CD4-positive, alpha-beta T cell treated with Interleukin-15 for 1 hour (primary cell): ENCODE measurements around the gene THOC6.
"Not testable (repeated sequence)": the region's sequence is repeated elsewhere in the genome, so short reads cannot be mapped to it uniquely, and the experiment has no call there.

Source experiments
- DNase-seq: peaks from one replicate; pipeline ENCODE4 v3.0.0-alpha.2; 2020

Gene THOC6

DNA sequence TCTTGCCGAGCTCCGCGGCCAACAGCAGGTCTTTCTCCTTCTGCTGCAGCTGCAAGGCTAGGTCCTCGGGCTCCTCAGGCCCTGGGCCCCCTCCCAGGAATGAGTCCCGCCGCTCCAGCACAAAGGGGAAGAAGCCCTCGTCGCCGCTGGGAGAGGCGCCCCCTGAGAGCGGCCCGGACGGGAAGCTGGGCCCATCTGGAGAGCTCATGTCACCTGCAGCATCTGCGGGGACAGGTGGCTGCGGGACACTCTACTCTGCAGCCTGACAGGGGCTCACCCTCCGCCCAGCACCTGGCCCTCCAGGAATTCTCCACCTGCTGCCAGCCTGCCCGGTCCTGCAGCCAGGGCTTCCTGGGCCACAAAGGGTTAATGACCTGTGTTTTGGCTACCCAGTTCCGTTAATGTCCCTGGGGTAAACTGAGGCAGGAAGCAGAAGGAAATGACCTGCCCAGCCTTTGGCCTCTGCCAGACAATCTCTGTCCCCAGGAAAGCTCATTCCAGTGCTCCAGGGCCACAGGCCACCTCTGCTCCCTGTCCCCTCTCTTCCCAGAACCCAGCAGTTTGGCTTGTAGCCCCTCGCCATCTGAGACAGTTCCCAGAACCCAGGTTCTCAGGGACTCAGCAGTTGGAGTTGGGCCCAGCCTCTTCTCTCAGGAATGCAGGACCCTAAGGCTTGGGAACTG is 11.6 kb downstream of the THOC6 start:
- no peak for DNase-seq

DNA sequence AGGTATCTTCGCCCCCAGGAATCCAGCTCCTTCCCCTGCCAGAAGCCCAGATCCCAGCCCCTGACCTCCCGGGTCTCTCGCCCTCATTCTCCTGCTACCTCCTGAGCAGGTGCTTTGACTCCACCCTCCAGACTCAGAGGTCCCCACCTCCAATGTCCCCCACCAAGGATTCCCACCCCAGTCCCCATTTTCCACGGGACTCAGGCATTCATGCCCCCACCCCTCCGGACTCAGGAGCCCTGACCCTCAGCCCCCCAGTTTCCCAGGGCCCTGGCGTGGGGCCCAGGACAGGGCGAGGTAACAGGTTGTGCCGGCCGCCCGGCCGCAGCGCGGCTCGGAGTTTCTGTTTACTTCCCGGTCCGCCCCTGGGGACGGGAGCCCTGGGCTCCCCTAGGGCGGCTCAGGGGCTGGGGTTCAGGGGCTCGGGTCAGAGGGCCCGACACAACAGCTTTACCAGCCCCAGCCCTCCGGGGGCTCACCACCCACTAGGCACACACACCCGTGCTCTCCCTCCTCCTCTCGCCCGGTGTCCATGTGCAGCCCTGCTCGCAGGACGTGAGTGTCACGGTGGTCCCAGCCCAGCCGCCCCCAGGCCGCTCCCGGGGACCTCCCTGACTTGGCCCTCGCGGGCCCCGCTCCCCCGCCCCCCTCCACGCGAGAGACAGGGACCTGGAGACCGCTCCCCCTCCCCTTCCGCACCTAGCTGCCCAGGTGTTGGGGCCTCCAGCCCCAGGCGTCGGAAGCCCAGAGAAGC is 12.3 kb downstream of the THOC6 start:
- no peak for DNase-seq

DNA sequence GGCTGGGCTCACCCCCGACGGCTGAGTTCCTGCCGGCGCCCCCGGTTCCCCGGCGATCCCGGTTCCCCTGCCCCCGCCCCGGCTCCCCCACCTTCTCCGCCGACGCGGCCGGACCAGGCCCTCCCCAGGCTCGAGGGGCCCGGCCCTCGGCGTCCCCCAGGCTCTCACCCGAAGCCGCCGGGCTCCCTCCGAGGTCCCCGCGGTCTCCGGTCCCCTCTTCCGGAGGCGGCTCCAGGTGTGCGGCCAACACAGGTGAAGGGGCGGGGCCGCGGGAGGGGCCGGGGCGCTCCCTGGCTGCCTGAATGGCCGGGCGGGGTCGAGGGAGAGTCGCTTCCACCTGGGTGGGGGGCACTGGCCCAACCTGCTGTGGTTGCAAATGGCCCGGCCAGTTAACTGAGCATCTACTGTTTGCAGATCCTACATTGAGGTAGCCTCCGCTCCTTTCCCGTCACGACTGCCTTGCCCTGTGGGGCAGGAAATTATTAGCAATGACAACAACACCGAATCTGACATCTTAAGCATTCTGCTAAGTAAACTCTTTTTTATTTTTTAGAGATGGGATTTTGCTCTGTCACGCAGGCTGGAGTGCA is 13.0 kb downstream of the THOC6 start, which contains the start of gene BICDL2:
Gene BICDL2 (minus strand): TSS at position 219 of the 590 bp plus-strand sequence. CDS start 1,448 bp downstream, outside the sequence.
- no peak for DNase-seq

DNA sequence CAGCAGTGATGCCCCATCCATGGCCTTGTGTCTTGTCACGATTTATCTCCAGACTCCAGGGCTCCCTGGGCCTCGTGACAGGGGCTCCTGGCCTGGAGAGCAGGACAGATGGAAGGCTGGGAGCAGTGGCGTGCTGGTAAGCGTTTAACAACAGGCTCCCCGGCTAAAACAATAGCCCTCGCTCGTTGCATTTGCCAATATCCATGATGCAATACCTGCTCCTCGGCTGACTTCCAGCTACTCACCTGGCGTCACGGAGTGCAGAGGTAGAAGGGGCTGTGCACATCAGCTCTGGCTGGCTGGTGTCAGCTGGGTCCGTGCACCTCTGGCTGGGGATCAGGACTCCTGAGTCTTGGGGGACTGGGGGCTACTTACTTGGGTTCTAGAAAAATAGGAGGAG is 14.4 kb downstream of the THOC6 start:
- no peak for DNase-seq

DNA sequence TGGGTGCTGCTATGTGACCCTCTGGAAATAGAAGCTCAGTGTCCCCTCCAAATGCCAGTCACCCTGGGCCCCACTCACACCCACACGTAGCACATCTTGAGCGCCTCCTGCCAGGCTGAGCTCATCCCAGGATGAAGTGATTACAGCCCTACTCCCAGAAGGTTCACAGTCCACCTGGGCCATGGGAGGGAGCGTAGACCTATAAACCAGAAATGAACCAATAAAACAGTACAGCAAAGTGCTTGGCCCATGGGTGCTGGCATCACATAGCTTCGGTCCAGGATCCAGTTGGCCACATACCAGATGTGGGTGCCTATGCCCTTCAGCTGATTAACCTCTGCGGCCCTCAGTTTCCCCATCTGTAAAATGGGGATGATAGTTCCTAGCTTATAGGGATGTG is 15.1 kb downstream of the THOC6 start:
- no peak for DNase-seq

DNA sequence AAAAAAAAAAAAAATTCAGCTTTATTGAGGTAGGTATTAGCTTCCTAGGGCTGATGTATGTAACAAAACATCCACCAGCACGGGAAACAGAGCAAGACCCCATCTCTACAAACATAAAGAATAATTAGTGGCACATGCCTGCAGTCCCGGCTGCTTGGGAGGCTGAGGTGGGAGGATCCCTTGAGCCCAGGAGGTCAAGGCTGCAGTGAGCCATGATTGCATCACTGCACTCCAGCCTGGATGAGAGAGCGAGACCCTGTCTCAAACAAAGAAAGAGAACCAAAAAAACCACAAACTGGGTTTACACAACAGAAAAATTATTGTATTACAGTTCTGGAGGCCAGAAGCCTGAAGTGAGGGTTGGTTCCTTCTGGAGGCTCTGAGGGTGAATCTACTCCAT is 18.5 kb downstream of the THOC6 start:
- DNase-seq, result no peak

DNA sequence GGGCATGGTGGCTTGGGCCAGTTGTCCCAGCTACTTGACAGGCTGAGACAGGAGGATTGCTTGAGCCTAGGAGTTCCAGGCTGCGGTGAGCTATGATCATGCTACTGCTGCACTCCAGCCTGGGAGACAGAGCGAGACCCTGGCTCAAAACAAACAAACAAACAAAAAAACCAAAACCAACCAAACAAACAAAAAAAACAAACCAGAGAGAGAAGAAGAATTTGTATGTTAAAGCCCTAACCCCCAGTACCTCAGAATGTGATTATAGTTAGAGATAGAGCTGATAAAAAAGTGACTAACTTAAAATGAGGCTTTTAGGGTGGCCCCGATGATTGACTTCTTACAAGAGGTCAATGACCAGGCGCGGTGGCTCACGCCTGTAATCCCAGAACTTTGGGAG is 20.9 kb downstream of the THOC6 start:
- no peak for DNase-seq

DNA sequence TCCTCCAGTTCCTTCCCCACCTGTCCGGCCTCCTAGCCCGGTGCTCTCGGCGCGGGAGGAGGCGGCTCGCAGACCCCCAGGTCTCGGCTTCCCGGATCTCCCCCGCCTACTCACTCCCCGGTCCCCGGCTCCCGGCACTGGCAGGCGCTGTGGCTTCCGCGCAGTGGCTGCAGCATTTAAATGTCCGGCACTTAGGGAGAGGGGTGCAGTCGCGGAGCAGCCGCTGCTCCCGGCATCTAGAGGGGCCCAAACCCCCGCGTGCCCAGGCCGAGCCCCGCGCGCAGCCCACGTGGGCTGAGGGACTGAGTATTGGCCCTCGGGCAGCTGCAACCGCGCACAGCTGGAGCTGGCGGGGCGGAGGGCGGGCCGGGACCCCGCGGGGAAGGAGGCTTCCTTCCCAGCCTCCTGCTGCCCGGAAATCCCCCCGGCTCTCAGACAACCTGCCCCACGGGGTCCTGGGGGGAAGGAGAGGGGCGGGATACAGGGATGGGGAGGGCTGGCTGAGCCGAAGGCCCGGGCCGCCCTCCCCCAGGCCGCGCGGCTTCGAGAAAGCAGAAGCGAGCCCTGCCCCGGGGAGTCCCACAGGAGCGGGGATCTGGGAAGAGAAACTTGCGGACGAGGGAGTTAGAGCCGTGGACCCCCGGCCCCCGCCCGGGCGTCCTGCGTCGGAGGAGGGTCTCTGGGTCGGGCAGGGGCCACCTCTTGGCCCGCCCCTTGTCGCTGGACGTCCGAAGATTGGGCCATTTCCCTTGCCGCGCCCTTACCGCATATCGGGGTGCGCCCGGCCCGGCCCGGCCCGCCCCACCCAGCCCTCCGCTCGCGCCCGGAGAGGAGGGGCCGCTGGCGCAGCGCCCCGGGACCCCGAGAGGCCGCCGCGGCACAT is 22.2 kb downstream of the THOC6 start, which contains the start of gene MMP25:
Gene MMP25 (plus strand): TSS at position 804 of the 883 bp plus-strand sequence. CDS start 357 bp downstream, outside the sequence.
- DNase-seq, result no peak

DNA sequence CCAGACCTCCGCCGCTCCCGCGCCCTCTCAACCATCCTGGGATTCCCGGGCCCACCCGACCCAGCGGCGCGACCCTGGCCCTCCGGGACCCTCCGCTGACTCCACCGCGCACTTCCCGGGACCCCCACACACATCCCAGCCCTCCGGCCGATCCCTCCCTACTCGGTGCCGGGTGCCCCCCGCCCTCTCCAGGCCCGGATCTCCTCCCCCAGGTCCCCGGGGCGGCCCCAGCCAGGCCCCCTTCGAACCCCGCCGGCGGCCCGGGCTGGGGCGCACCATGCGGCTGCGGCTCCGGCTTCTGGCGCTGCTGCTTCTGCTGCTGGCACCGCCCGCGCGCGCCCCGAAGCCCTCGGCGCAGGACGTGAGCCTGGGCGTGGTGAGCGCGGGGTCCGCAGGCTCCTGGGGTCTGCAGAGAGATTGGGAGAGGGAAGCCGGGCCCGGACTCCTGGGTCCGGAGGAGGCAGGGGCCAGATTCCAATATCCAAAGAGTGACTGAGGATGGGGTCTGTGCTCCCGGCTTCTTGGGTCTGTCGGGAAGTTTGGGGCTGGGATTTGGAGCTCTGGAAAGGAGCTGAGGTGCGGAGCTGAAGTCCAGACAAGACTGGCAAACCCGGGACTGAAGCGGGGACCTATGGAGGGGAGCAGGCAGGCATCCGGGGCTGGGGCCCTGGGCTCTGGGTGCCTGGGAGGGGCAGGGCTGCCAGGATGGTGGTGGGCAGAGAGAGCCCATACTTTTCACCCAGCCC is 23.0 kb downstream of the THOC6 start:
- no peak for DNase-seq

DNA sequence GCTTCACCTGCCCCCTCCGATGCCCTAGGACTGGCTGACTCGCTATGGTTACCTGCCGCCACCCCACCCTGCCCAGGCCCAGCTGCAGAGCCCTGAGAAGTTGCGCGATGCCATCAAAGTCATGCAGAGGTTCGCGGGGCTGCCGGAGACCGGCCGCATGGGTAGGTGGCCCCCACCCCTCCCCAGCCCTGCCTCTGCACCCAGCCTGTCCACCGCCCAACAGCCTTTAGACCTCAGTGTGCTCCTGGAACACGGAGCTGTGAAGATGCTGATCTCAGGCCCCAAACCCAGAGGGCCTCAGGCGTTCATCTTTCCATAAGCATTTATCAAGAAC is 23.5 kb downstream of the THOC6 start:
- no peak for DNase-seq

DNA sequence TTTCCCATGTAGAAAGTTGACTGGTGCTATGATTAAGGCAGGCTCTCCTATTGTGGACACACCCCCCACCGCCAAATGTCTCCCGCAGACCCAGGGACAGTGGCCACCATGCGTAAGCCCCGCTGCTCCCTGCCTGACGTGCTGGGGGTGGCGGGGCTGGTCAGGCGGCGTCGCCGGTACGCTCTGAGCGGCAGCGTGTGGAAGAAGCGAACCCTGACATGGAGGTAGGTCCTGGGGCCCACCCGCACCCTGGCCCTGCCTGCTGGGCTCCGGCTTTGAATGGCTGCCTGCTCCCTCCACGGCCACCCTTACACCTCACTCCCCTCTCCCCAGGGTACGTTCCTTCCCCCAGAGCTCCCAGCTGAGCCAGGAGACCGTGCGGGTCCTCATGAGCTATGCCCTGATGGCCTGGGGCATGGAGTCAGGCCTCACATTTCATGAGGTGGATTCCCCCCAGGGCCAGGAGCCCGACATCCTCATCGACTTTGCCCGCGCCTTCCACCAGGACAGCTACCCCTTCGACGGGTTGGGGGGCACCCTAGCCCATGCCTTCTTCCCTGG is 26.2 kb downstream of the THOC6 start:
- no peak for DNase-seq

DNA sequence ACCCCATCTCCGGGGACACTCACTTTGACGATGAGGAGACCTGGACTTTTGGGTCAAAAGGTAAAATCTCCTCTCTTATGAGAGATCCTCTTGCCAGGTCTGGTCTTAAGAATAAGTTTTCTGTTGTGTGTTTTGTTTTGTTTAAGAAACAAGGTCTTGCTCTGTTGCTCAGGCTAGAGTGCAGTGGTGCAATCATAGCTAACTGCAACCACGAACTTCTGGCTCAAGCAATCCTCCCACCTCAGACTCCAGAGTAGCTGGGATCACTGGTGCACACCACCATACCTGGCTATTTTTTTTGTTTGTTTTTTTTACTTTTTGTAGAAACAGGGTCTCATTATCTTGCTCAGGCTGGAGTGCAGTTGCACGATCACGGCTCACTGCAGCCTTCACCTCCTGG is 26.7 kb downstream of the THOC6 start:
- no peak for DNase-seq

DNA sequence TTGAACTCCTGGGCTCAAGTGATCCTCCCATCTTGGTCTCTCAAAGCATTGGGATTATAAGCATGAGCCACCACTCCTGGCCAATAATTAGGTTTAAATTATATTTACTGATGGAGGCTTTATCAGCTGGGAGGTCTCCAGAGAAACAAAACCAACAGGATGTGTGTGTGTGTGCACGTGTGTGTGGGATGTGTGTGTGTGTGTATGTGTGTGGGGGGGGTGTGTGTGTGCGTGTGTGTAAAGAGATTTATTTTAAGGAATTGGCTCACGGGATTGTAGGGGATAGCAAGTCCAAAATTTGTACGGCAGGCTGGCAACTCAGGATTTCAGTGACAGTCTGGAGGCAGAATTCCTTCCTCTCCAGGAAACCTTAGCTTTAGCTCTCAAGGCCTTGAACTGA is 27.2 kb downstream of the THOC6 start:
- no peak for DNase-seq

DNA sequence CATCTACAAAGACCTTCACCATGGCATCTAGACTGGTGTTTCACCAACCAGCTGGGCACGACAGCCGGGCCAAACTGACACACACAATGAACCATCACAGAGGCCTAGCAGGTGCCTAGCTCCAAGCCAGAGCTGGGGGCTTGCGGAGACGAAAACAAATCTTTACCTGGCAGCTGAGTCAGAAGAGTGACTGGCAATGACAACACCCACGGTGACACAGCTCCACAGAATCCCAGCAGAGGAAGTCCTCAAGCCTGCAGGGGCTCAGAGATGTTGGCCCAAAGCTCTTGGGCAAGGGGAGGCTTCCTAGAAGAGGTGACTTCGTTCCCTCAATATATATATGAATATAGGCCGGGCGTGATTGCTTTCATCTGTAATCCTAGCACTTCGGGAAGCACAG is 27.7 kb downstream of the THOC6 start:
- no peak for DNase-seq

DNA sequence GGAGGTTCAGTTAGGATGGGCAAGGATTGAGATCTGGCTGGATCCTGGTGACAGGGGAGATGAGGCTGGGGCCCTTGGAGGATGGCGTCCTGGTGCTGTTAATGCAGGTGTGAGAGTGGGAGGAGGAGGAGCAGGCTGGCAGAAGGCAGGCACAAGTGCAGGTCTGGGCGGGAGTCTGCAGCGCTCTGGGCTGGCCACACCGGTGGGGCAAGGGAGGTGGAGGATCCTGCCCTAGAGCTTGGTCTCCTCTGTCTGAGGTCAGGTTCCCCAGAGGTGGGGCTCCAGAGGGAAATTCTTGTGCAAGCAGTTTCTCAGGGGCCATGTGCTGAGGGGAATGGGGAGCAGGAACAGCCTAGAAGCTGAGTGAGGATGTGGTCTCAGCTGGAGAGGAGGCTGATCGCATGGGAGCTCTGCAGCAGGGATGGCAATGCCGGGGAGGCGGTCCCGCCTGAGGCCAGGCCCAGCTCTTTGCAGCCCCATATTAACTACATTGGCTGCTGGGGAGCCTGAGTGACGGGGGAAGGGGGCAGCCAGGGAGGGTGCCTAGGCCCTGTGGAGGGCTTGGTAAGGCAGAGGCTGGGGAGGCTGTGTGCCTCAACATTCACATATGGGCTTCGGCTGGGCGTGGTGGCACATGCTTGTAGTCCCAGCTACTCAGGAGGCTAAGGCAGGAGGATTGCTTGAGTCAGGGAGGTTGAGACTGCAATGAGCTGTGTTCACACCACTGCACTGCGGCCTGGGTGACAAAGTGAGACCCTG is 28.9 kb downstream of the THOC6 start:
- DNase-seq, result not testable (repeated sequence)

DNA sequence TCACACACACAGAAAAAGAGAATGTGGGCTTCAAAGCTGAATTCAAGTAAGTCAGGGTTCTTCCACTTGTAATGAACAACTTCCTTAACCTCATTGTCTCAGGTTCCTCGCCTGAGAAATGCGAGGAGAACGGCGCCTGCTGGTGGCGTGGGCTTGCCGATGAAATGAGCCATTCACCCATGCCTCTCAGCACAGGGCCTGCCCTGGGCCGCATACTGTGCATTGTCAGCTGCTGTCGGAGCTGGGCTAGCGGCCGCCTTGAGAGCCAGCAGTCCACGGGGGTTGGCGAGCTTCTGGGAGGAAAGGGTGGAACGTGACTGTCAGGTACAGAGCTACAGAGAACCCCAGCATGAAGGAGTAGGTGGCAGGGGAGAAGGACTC is 29.5 kb downstream of the THOC6 start:
- not testable (repeated sequence) for DNase-seq

DNA sequence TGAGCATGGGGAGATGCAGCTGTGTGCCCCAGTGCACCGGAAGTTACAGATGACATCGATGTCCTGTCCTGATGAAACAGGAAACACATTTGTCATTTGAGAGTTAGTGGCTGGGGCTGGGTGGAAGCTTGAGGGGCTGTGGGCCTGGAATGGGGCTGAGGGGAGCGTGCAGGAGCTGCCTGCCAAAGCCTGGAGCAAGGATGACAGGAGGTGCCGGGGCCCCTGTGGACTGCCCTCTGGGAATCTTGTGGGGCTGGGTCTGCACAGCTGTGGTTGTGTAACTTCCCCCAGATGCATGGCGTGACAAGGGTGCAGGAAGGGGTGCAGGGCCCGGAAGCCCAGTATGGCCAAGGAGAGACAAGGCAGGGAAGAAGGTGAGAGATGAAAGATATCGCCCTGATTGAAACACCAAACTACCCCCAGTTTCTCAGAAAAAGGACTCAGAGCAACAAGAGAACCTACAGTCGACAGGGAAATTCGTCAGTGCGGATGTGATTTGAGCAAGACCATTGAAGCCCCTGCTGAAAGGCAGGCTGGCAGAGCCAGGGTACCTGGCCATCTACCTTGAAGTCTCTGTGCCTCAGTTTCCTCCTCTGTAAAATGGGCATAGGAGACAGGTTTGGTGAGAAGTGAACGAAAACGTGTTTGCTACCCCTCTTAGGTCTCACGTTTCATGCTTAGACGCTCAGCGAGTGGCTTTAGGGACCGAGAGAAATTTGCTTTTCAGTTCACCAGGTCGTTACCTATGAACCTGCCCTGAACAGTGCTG is 31.3 kb downstream of the THOC6 start:
- no peak for DNase-seq

DNA sequence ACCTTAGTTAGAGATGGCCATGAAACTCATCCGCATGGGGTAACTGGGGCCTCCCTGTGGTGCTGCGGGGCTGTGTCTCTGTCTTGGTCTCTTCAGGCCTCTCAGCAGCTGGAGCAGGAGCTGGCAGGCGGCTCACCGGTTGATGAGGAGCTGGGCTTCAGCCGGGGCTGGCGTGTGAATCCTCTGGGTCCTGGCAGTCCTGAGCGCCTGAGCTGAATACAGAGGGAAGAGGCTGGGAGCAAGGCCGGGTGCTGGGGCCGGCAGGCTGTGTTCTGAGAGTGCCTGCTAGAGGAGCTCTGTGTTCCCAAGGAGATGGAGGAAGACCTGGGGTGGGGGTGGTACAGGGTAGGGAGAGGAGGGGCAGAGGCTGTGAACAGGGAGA is 31.9 kb downstream of the THOC6 start:
- DNase-seq, result not testable (repeated sequence)

DNA sequence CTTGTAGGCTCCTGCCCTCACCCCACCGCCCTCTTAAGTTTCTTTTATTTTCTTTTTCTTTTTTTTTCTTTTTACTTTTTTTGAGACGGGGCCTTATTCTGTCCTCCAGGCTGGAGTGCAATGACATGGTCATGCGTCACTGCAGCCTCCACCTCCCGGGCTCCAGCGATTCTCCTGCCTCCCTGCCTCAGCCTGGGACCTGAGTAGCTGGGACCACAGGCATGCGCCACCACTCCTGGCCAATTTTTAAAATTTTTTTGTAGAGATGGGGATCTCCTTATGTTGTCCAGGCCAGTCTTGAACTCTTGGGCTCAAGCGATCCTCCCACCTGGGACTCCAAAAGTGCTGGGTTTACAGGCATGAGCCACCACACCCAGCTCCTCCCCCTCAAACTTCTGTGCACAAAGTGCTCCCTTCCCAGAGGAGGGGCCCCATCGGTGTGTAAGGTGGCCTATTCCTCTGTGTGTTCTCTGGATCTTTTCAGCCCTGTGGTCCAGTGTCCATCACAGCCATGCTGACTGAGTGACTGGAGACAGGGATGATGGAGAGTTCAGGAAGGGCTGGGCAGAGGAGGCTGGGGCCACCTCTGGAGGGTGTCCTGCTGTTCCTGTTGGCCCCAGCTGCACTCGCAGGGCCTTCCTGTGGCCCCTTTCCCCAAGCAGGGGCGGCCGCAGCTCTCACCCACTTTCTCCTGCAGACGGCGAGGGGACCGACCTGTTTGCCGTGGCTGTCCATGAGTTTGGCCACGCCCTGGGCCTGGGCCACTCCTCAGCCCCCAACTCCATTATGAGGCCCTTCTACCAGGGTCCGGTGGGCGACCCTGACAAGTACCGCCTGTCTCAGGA is 32.7 kb downstream of the THOC6 start:
- no peak for DNase-seq
